ENCODE data around the gene C1QTNF3. TPM values are rescaled to one million over a fixed set of nuclear protein-coding genes. Genes with fewer than 3 reads are reported as not detected.

C1QTNF3 gene
- total and polyA plus RNA-seq, 2 of the 8 experiments (the other 6 are each of a cell fraction or from before 2014, with no cell fraction given), result 1.0 to 1.2 TPM

GRCh38 chr5:34057569-34057968, 14.6 kb upstream of the C1QTNF3 start:
- Histone ChIP-seq H3K4me1 (replicated peaks in 1 of 4; ENCODE audit: control insufficient read depth in 3 of 4, insufficient read depth in 4 of 4, low read length in 3 of 4) (no peaks in the 10 kb centered on the region), H4K91ac (replicated peaks; ENCODE audit: insufficient read length, low read length) (no peak overlapping the region), H2AFZ (ENCODE audit: low read length) (no peak overlapping the region), H3K14ac (ENCODE audit: insufficient read length) (no peak overlapping the region), H3K4me2 (ENCODE audit: insufficient read depth in 1 of 2, low read depth in 2 of 2, low read length in 2 of 2) (no peak overlapping the region), H4K20me1 (replicated peaks in 1 of 2; ENCODE audit: control insufficient read depth in 1 of 2, insufficient read depth in 2 of 2, low read length in 2 of 2) (no peaks in the 10 kb centered on the region), H3K27me3 (replicated peaks in 1 of 4; ENCODE audit: control insufficient read depth in 3 of 4, extremely low read depth in 1 of 4, insufficient read depth in 3 of 4, low read length in 3 of 4) (no peaks in the 10 kb centered on the region), H4K5ac (ENCODE audit: insufficient read length, low read depth, low read length) (no peak overlapping the region), H3K56ac (replicated peaks; ENCODE audit: insufficient read length, low read depth, low read length) (no peak overlapping the region), H2BK5ac (ENCODE audit: low read depth, low read length) (no peak overlapping the region), H3K79me2 (ENCODE audit: control insufficient read depth in 1 of 2, insufficient read depth in 2 of 2, low read length in 2 of 2) (no peaks in the 10 kb centered on the region), H3K23ac (ENCODE audit: insufficient read length) (no peak overlapping the region), H2BK12ac (ENCODE audit: low read depth, low read length) (no peak overlapping the region), H3K4me3 (ENCODE audit: extremely low read depth in 1 of 4, insufficient read depth in 2 of 4, low read depth in 3 of 4, low read length in 4 of 4) (no peak overlapping the region), H3K18ac (ENCODE audit: extremely low read depth, low read length) (no peak overlapping the region), H3K36me3 (ENCODE audit: control insufficient read depth in 2 of 4, insufficient read depth in 4 of 4, low read length in 3 of 4) (no peaks in the 10 kb centered on the region), H2BK20ac (ENCODE audit: low read length) (no peak overlapping the region), H2AK5ac (ENCODE audit: low read depth, low read length) (no peak overlapping the region), H2BK120ac (replicated peaks; ENCODE audit: low read depth, low read length) (no peak overlapping the region), H3K9me3 (ENCODE audit: insufficient read depth in 2 of 2, low read depth in 1 of 2, low read length in 1 of 2) (peaks cover 5 to 6% of the 10 kb centered on the region in 2 experiments; a peak in 2 of 4 replicates), H2BK15ac (ENCODE audit: low read length) (no peak overlapping the region), H4K8ac (ENCODE audit: extremely low read depth, insufficient read depth, low read length) (no peak overlapping the region), H3K79me1 (ENCODE audit: low read depth, low read length) (no peaks in the 10 kb centered on the region), H3K9ac (replicated peaks in 1 of 4; ENCODE audit: extremely low read depth in 1 of 4, low read depth in 3 of 4, low read length in 3 of 4) (no peak overlapping the region), H3K4ac (replicated peaks; ENCODE audit: insufficient read length, low read depth, low read length) (no peak overlapping the region), H3K27ac (ENCODE audit: low read depth, low read length) (no peak overlapping the region), H3K23me2 (ENCODE audit: low read depth, low read length) (no peaks in the 10 kb centered on the region)
- ChIA-PET POLR2A (ENCODE audit: partially characterized antibody) (no interaction called here), CTCF (ENCODE audit: partially characterized antibody) (no interaction called here)
- FAIRE-seq, result no peak
- no peak for DNase-seq (ENCODE audit: low read depth in 1 of 2, low spot score in 2 of 2)
- WGBS, 2 experiments (ENCODE audit: extremely low coverage in 1 of 2, insufficient coverage in 1 of 2, insufficient read length in 1 of 2, insufficient replicate concordance in 2 of 2, low coverage in 1 of 2, low lambda C conversion rate in 2 of 2, missing lambda C conversion rate in 1 of 2), result 93% methylated on average over 5 of the region's 5 CpGs; no CpG with 5 or more reads in 1 of the 2 experiments
- no peak for TF ChIP-seq ATF3 (IDR thresholded peaks at IDR 0.05; ENCODE audit: insufficient read depth, low read depth, low read length)
- TF ChIP-seq USF2 (IDR thresholded peaks at IDR 0.05; ENCODE audit: low read length), result no peak
- no peak for TF ChIP-seq SAP30 (IDR thresholded peaks at IDR 0.05; ENCODE audit: insufficient read depth, insufficient replicate concordance, low read length)
- TF ChIP-seq NANOG (IDR thresholded peaks at IDR 0.05; ENCODE audit: insufficient read depth, low read depth, low read length, poor library complexity, severe bottlenecking), result no peak
- TF ChIP-seq ATF2 (IDR thresholded peaks at IDR 0.05; ENCODE audit: low read length), result no peak
- no peak for TF ChIP-seq SP2 (IDR thresholded peaks at IDR 0.05; ENCODE audit: low read length)
- no peak for TF ChIP-seq SP1 (IDR thresholded peaks at IDR 0.05; ENCODE audit: low read depth, low read length)
- no peak for TF ChIP-seq CBX8 (IDR thresholded peaks at IDR 0.05; ENCODE audit: borderline replicate concordance, low read depth, low read length)
- no peak for TF ChIP-seq BCL11A (IDR thresholded peaks at IDR 0.05; ENCODE audit: low read depth in 2 of 2, low read length in 2 of 2)
- no peak for TF ChIP-seq EZH2 (IDR thresholded peaks at IDR 0.05; ENCODE audit: low read depth, low read length, severe bottlenecking)
